H1 (cell line): Measurements from ENCODE around the gene FES. TPM values are rescaled to one million over a fixed set of nuclear protein-coding genes. Genes with fewer than 3 reads are reported as not detected.

Source experiments
- CTCF ChIA-PET: fragments of 300-600 bp; sonication (Branson Sonifier 250); formaldehyde crosslinking; loops from one replicate; lab custom pipeline; 2021; ENCODE audit not compliant: partially characterized antibody; lab: Charles Lee
- POLR2A ChIA-PET: fragments of 300-600 bp; sonication (Branson Sonifier 250); formaldehyde crosslinking; loops from one replicate; lab custom pipeline; 2021; ENCODE audit warnings: inconsistent platforms; ENCODE audit not compliant: partially characterized antibody; lab: Charles Lee
- DNase-seq, 2 experiments: peaks; one replicate each; pipeline versions ENCODE4 v3.0.0 to v3.0.0-alpha.2; 2010 to 2022; ENCODE audit warnings: low spot score in 2 of 2, low read depth in 1 of 2, mixed read lengths in 1 of 2
- FAIRE-seq: peaks from 2 replicates; lab custom pipeline; 2011; peaks lifted over from hg19 to GRCh38; lab: Jason Lieb, UNC
- H2AFZ ChIP-seq: 2 replicates; pipeline ENCODE4 v1.8.1; 2012; ENCODE audit warnings: low read length, inconsistent platforms
- H2AK5ac ChIP-seq: 2 replicates; pipeline ENCODE4 v1.6.1; 2013; ENCODE audit warnings: low read depth, low read length
- H2BK120ac ChIP-seq: replicated peaks from 2 replicates; pipeline ENCODE3; 2013; ENCODE audit warnings: low read depth, low read length, inconsistent platforms
- H2BK12ac ChIP-seq: 2 replicates; pipeline ENCODE4 v1.6.1; 2013; ENCODE audit warnings: low read depth, low read length
- H2BK15ac ChIP-seq: 2 replicates; pipeline ENCODE4 v1.6.1; 2013; ENCODE audit warnings: low read length
- H2BK20ac ChIP-seq: 2 replicates; pipeline ENCODE4 v1.6.1; 2013; ENCODE audit warnings: low read length
- H2BK5ac ChIP-seq: 2 replicates; pipeline ENCODE4 v1.6.1; 2013; ENCODE audit warnings: low read depth, low read length
- H3K14ac ChIP-seq: 2 replicates; pipeline ENCODE4 v1.6.1; 2013; ENCODE audit warnings: inconsistent platforms; ENCODE audit not compliant: insufficient read length
- H3K18ac ChIP-seq: 2 replicates; pipeline ENCODE4 v1.6.1; 2013; ENCODE audit warnings: low read length; ENCODE audit errors: extremely low read depth
- H3K23ac ChIP-seq: 2 replicates; pipeline ENCODE4 v1.6.1; 2013; ENCODE audit warnings: inconsistent platforms; ENCODE audit not compliant: insufficient read length
- H3K23me2 ChIP-seq: 2 replicates; pipeline ENCODE4 v1.6.1; 2013; ENCODE audit warnings: low read depth, low read length
- H3K27ac ChIP-seq: 2 replicates; pipeline ENCODE4 v1.6.1; 2011; ENCODE audit warnings: low read depth, low read length, inconsistent platforms
- H3K27me3 ChIP-seq, 4 experiments: replicated peaks in 1 of 4; 1 replicate in 1 of 4; 2 replicates in 3 of 4; pipeline versions ENCODE4 v1.6.1 to v1.8.1; 2011 to 2013; ENCODE audit warnings: low read length in 3 of 4, mild to moderate bottlenecking in 3 of 4, inconsistent platforms in 2 of 4, mixed read lengths in 2 of 4, moderate library complexity in 1 of 4; ENCODE audit not compliant: control insufficient read depth in 3 of 4, insufficient read depth in 3 of 4; ENCODE audit errors: extremely low read depth in 1 of 4
- H3K36me3 ChIP-seq, 4 experiments: 2 replicates each; pipeline versions ENCODE4 v1.6.1 to v1.8.1; 2011 to 2013; ENCODE audit warnings: mild to moderate bottlenecking in 4 of 4, low read length in 3 of 4, moderate library complexity in 2 of 4, control low read depth in 1 of 4, inconsistent platforms in 1 of 4; ENCODE audit not compliant: insufficient read depth in 4 of 4, control insufficient read depth in 2 of 4
- H3K4ac ChIP-seq: replicated peaks from 2 replicates; pipeline ENCODE3; 2013; ENCODE audit warnings: low read length, low read depth, mixed read lengths, inconsistent platforms; ENCODE audit not compliant: insufficient read length
- H3K4me1 ChIP-seq, 4 experiments: replicated peaks in 1 of 4; 1 replicate in 1 of 4; 2 replicates in 3 of 4; pipeline versions ENCODE4 v1.6.1 to v1.8.1; 2011 to 2013; ENCODE audit warnings: low read length in 3 of 4, inconsistent platforms in 2 of 4, mixed read lengths in 1 of 4; ENCODE audit not compliant: insufficient read depth in 4 of 4, control insufficient read depth in 3 of 4
- H3K4me2 ChIP-seq, 2 experiments: 2 replicates each; pipeline versions ENCODE4 v1.6.1 to v1.8.1; 2011 to 2013; ENCODE audit warnings: low read depth in 2 of 2, low read length in 2 of 2, control low read depth in 1 of 2, inconsistent platforms in 1 of 2, mild to moderate bottlenecking in 1 of 2; ENCODE audit not compliant: insufficient read depth in 1 of 2
- H3K4me3 ChIP-seq, 4 experiments: fragments of 200-600, 300-600 bp in 1 of 4; sonication (generic), shearing (Covaris generic), sonication (Bioruptor Twin) in 1 of 4; 2 replicates each; pipeline versions ENCODE4 v1.5.1 to v1.8.1; 2011 to 2016; ENCODE audit warnings: low read length in 4 of 4, low read depth in 3 of 4, control low read depth in 2 of 4, inconsistent platforms in 2 of 4, mild to moderate bottlenecking in 2 of 4, mixed read lengths in 1 of 4, moderate library complexity in 1 of 4; ENCODE audit not compliant: insufficient read depth in 2 of 4; ENCODE audit errors: extremely low read depth in 1 of 4
- H3K56ac ChIP-seq: replicated peaks from 2 replicates; pipeline ENCODE3; 2013; ENCODE audit warnings: low read depth, mild to moderate bottlenecking, mixed read lengths, low read length, inconsistent platforms; ENCODE audit not compliant: insufficient read length
- H3K79me1 ChIP-seq: 2 replicates; pipeline ENCODE4 v1.6.1; 2013; ENCODE audit warnings: low read depth, low read length, control low read depth
- H3K79me2 ChIP-seq, 2 experiments: 2 replicates each; pipeline versions ENCODE4 v1.6.1 to v1.8.1; 2012 to 2013; ENCODE audit warnings: low read length in 2 of 2, mild to moderate bottlenecking in 2 of 2, inconsistent platforms in 1 of 2; ENCODE audit not compliant: insufficient read depth in 2 of 2, control insufficient read depth in 1 of 2
- H3K9ac ChIP-seq, 4 experiments: replicated peaks in 1 of 4; 1 replicate in 1 of 4; 2 replicates in 3 of 4; pipeline versions ENCODE4 v1.6.1 to v1.8.1; 2011 to 2013; ENCODE audit warnings: low read depth in 3 of 4, low read length in 3 of 4, control low read depth in 2 of 4, mild to moderate bottlenecking in 2 of 4, moderate library complexity in 2 of 4, inconsistent platforms in 1 of 4; ENCODE audit errors: extremely low read depth in 1 of 4
- H3K9me3 ChIP-seq, 2 experiments: 2 replicates each; pipeline versions ENCODE4 v1.6.1 to v1.8.1; 2012 to 2013; ENCODE audit warnings: mild to moderate bottlenecking in 2 of 2, moderate library complexity in 2 of 2, control low read depth in 1 of 2, inconsistent platforms in 1 of 2, low read depth in 1 of 2, low read length in 1 of 2, mixed read lengths in 1 of 2; ENCODE audit not compliant: insufficient read depth in 2 of 2
- H4K20me1 ChIP-seq, 2 experiments: replicated peaks in 1 of 2; 2 replicates each; pipeline versions ENCODE3 to v1.8.1; 2011 to 2013; ENCODE audit warnings: inconsistent platforms in 2 of 2, low read length in 2 of 2, mild to moderate bottlenecking in 1 of 2; ENCODE audit not compliant: insufficient read depth in 2 of 2, control insufficient read depth in 1 of 2
- H4K5ac ChIP-seq: 2 replicates; pipeline ENCODE4 v1.6.1; 2013; ENCODE audit warnings: low read length, low read depth, mixed read lengths, inconsistent platforms; ENCODE audit not compliant: insufficient read length
- H4K8ac ChIP-seq: 2 replicates; pipeline ENCODE4 v1.8.0; 2013; ENCODE audit warnings: mild to moderate bottlenecking, moderate library complexity, low read length, inconsistent platforms; ENCODE audit not compliant: insufficient read depth; ENCODE audit errors: extremely low read depth
- H4K91ac ChIP-seq: replicated peaks from 2 replicates; pipeline ENCODE3; 2013; ENCODE audit warnings: low read length, mixed read lengths, inconsistent platforms; ENCODE audit not compliant: insufficient read length
- CHD1 ChIP-seq: IDR thresholded peaks from 2 replicates; pipeline ENCODE4 v1.6.1; 2012; ENCODE audit warnings: low read depth, low read length, improper control_type of control experiment
- EGR1 ChIP-seq: IDR thresholded peaks from 2 replicates; pipeline ENCODE4 v1.6.1; 2011; ENCODE audit warnings: low read depth, low read length, borderline replicate concordance
- HDAC2 ChIP-seq, 2 experiments: fragments of 300-600 bp in 1 of 2; sonication (generic) in 1 of 2; IDR thresholded peaks; 2 replicates each; pipeline ENCODE4 v1.6.1; 2011 to 2012; ENCODE audit warnings: low read depth in 2 of 2, low read length in 2 of 2, mild to moderate bottlenecking in 2 of 2, moderate library complexity in 2 of 2, borderline replicate concordance in 1 of 2, inconsistent platforms in 1 of 2
- HDAC6 ChIP-seq: IDR thresholded peaks from one replicate; pipeline ENCODE4 v1.7.1; 2012; ENCODE audit warnings: low read depth, mild to moderate bottlenecking, inconsistent platforms, low read length, moderate library complexity
- KDM1A ChIP-seq: fragments of 200-600, 300-600 bp; sonication (generic); IDR thresholded peaks from 2 replicates; pipeline ENCODE4 v1.7.1; 2016; ENCODE audit warnings: mild to moderate bottlenecking, low read length, borderline replicate concordance
- MAFK ChIP-seq: IDR thresholded peaks from 2 replicates; pipeline ENCODE4 v1.6.1; 2012; ENCODE audit warnings: low read depth, mild to moderate bottlenecking, improper control_type of control experiment, low read length
- PHF8 ChIP-seq: fragments of 200-600 bp; sonication (generic); conservative IDR thresholded peaks from 2 replicates; pipeline ENCODE4 v1.7.1; 2012; ENCODE audit warnings: low read depth, mild to moderate bottlenecking, inconsistent platforms, low read length, moderate library complexity
- POLR2AphosphoS5 ChIP-seq: IDR thresholded peaks from 2 replicates; pipeline ENCODE4 v1.6.1; 2011; ENCODE audit warnings: low read depth, low read length
- SUZ12 ChIP-seq: fragments of 200-600 bp; sonication (generic); IDR thresholded peaks from 2 replicates; pipeline ENCODE4 v1.6.1; 2012; ENCODE audit warnings: mild to moderate bottlenecking, inconsistent platforms, low read length, moderate library complexity, mixed read lengths
- WGBS, 2 experiments: shearing (Covaris generic) in 1 of 2; methylation state at CpG; one replicate each; pipeline versions ENCODE4 v1.1.6 to v1.1.7; 2013 to 2015; ENCODE audit warnings: low lambda C conversion rate in 2 of 2, mixed read lengths in 2 of 2, inconsistent platforms in 1 of 2, low coverage in 1 of 2, missing lambda C conversion rate in 1 of 2; ENCODE audit not compliant: insufficient replicate concordance in 2 of 2, insufficient coverage in 1 of 2, insufficient read length in 1 of 2; ENCODE audit errors: extremely low coverage in 1 of 2, missing lambda C conversion rate in 1 of 2; 5-methylcytosine and 5-hydroxymethylcytosine counted together
- polyA plus RNA-seq, 7 experiments: library from polyadenylated mRNA; depleted of rRNA in 3 of 7; stranded (reverse) in 5 of 7; unstranded in 2 of 7; fragments of >200 nt in 5 of 7; fragments of 200-250 nt in 2 of 7; gene quantifications; 1 replicate in 5 of 7; 2 replicates in 1 of 7; 4 replicates in 1 of 7; pipeline versions ENCODE4 v1.2.1 to v1.2.3, GENCODE V29; 2011 to 2013; ENCODE audit warnings: missing spikeins in 2 of 7, mixed read lengths in 2 of 7
- total RNA-seq: library from RNA; stranded (reverse); fragmentation: NEBNext Ultra II Directional; extraction: Animal tissue kit (Norgen Biotek cat#: 25700); gene quantifications from 2 replicates; pipeline ENCODE4 v1.2.1, GENCODE V29; 2021

The FES gene
- total and polyA plus RNA-seq, 2 of the 8 experiments (the other 6 are each of a cell fraction or from before 2014, with no cell fraction given) = 8.5 to 8.6 TPM

DNA sequence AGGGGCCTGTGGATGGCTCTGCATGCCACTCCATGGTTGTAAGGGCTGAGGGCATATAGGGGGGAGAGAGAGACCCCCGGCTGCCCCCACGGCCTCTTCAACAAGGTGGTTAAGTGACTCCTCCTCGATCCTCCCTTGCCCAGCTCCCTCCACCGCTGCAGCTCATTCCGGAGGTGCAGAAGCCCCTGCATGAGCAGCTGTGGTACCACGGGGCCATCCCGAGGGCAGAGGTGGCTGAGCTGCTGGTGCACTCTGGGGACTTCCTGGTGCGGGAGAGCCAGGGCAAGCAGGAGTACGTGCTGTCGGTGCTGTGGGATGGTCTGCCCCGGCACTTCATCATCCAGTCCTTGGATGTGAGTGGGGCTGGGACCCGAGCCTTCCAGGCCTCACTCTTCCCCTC, 6.5 kb downstream of the FES start:
- no peak overlapping the region for H3K23ac ChIP-seq
- CTCF ChIA-PET = interaction anchor here (0.6 to 2.6 kb wide), 8 partner anchors 11 to 368 kb away, joined by 3 to 13 read pairs (median 3); partner anchors contain the start of genes HDDC3 and UNC45A
- TF ChIP-seq PHF8 = no peak
- no peak for TF ChIP-seq HDAC2 (IDR thresholded peaks at IDR 0.05; ENCODE audit: borderline replicate concordance in 1 of 2, low read depth in 2 of 2, low read length in 2 of 2)
- no peak for TF ChIP-seq POLR2AphosphoS5
- no peak for TF ChIP-seq EGR1
- no peak for TF ChIP-seq KDM1A
- no peak for TF ChIP-seq SUZ12
- TF ChIP-seq MAFK = no peak
- TF ChIP-seq HDAC6 = no peak
- no peak for TF ChIP-seq CHD1
- peaks cover 0 to 3% (median under 1%) of the 10 kb centered on the region in 4 experiments; a peak in 3 of 7 replicates for H3K4me1 ChIP-seq
- no peak overlapping the region for H4K91ac ChIP-seq
- H2BK20ac ChIP-seq = no peak overlapping the region
- FAIRE-seq = no peak
- H2BK12ac ChIP-seq = no peak overlapping the region
- WGBS, 2 experiments = 93% methylated on average over 8 of the region's 12 CpGs; no CpG with 5 or more reads in 1 of the 2 experiments
- H3K4me3 ChIP-seq = no peak overlapping the region
- no peak overlapping the region for H3K56ac ChIP-seq
- H2BK120ac ChIP-seq = no peak overlapping the region
- no peak overlapping the region for H3K9ac ChIP-seq
- H3K4ac ChIP-seq = no peak overlapping the region
- no peak overlapping the region for H4K8ac ChIP-seq
- no peaks in the 10 kb centered on the region for H3K79me2 ChIP-seq
- peaks cover 0 to 3% of the 10 kb centered on the region in 2 experiments for H4K20me1 ChIP-seq
- no peak overlapping the region for H3K4me2 ChIP-seq
- no peak overlapping the region for H3K14ac ChIP-seq
- H2AK5ac ChIP-seq = no peak overlapping the region
- H2AFZ ChIP-seq = no peak overlapping the region
- H2BK5ac ChIP-seq = no peak overlapping the region
- POLR2A ChIA-PET = no interaction called here
- no peak for DNase-seq
- H3K27ac ChIP-seq = no peak overlapping the region
- H2BK15ac ChIP-seq = no peak overlapping the region
- no peaks in the 10 kb centered on the region for H3K79me1 ChIP-seq
- H3K18ac ChIP-seq = no peak overlapping the region
- H3K23me2 ChIP-seq = no peaks in the 10 kb centered on the region
- no peaks in the 10 kb centered on the region for H3K27me3 ChIP-seq
- peaks cover 0 to 2% (median 0%) of the 10 kb centered on the region in 4 experiments; a peak in 2 of 8 replicates for H3K36me3 ChIP-seq
- no peak overlapping the region for H4K5ac ChIP-seq
- H3K9me3 ChIP-seq = no peaks in the 10 kb centered on the region
